GM21360 (cell line): ENCODE data around the gene KCNQ5.
A peak's percentile ranks its signal among the peaks of the same experiment; 100 is the strongest.
"Not testable (repeated sequence)": the region's sequence is repeated elsewhere in the genome, so short reads cannot be mapped to it uniquely, and the experiment has no call there.

Experiments
- ATAC-seq: cut with Tn5 transposase; IDR thresholded peaks from one replicate; pipeline ENCODE4 v1.9.1; 2021; ENCODE audit warnings: mild to moderate bottlenecking, moderate library complexity; ENCODE audit not compliant: unreplicated experiment

Gene KCNQ5

DNA sequence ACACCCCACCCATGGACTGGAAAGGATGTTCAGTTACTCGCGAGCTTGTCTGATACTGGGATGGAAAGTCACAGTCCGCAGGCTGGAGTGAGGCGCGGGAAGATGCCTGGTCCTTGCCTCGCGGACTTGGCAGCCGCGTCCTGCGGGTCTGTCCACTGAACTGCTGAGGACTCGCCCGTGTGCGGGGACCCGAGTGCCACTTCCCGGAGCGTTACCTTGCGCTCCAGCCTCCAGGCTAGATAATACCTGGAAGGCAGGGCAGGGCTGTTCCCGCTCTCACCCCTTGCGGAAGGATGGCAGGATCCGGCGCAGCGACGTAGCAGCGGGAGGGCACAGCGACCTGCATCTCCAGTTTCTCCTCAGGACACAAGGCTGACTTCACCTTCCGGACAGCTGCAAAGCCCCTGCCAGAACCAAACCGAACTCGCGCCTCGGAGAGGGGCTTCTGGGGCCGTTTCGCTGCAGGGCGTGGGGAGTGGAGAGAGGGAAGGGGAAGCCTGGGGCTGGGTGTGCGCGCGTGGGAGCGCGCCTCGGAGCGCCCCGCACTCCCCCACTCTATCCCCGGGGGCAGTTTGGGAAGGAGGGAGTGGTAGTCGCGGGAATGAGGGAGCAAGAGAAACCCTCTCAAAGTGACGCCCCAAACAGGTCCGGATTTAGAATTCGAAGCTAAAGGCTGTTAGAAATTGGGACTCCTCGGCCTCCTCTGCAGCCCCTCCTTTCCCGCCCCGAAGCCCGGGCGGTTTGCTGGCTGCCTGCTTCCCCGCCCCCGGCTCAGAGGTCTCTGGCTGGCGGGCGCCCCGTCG lies at the start of gene KCNQ5:
TSS of gene KCNQ5 (plus strand) at position 774 of the 803 bp plus-strand sequence.
- ATAC-seq, result no peak

DNA sequence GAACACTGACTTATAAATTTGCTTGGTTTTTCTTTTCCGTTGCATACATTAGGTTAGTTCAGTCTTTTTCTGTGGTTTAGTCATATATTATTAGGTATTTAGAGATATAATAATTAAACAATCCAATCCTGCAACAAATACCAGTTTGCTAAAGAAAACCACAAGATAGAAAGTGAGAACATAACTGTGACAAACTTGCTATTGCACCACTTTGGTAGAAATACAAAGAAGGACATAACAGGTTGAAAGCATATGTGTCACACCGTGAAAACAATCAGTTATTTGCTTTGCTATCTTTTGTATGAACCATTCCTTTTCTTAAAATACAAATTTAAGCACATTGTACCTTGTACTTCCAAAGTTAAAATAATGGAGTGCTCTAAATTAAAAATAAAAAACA lies 42.0 kb upstream of the KCNQ5 start:
- no peak for ATAC-seq

DNA sequence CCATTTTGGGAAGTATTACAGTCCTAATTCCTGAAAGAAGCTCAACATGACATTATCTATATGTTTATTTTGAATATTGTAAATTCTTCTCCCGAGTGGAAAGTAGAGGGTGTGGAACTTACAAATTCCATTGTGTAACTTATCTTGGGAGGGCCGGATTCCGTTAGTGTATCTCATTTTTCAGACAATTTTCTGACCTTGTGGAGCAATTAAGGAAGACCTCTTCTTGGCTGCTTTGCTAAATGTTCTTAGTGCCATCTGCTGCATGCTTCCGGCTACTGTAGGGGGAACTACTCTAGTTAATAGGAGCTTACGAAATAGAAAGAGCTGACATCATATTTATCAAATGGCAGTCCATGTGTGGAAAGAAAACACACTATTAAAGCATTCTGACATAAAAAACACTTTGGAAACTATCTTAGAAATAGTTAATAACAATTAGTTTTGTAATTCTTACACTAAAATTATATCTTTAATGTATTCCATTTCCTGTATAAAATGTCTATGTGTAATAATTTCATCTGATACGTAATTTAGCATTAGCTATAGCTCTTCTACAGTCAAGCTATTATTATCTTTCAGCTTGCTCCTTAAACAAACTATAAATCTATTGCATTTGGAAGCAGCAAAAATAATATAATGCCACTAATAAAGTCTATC lies 41.5 kb upstream of the KCNQ5 start:
- ATAC-seq, result no peak

DNA sequence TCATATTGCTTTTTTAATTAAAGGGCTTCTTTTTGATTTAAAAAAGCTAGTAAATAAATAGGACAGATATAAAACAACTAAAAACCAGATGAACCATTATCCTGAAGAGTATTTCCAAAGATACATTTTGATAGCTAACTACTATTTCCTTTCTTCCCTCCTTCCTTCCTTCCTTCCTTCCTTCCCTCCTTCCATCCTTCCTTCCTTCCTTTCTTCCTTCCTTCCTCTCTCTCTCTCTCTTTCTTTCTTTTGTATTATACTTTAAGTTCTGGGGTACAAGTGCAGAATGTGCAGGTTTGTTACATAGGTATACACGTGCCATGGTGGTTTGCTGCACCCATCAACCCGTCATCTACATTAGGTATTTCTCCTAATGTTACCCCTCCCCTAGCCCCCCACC lies 40.9 kb upstream of the KCNQ5 start:
- not testable (repeated sequence) for ATAC-seq

DNA sequence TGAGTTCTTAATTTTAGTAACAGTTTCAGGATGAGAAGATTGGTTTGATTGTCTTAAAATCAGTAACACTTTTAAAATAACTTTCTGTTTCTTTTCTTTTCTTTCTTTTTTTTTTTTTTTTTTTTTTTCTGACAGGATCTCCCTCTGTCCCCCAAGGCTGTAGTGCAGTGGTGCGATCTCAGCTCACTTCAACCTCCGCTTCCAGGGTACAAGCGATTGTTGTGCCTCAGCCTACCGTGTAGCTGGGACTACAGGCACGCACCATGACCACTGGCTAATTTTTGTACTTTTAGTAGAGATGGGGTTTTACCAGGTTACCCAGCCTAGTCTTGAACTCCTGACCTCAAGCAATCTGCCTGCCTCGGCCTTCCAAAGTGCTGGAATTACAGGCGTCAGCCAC lies 33.7 kb upstream of the KCNQ5 start:
- no peak for ATAC-seq

DNA sequence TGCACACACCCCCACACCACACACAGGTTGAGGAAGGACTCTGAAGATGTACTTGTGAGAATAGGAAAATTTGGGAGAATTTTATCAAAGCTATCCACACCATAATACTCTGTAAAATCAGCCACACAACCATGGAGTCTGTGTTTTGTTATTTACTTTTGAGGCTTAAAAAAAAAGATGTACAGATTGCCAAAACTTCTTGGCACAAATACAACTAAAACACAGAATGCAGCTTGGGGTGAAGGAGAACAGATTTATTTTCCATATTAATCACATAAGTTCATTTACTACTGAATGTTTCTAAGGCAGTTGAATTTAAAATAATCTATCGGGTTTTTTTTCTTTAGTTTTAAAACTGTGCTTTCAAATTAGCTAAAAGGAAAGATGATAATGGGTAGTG lies 32.8 kb upstream of the KCNQ5 start:
- ATAC-seq, result no peak

DNA sequence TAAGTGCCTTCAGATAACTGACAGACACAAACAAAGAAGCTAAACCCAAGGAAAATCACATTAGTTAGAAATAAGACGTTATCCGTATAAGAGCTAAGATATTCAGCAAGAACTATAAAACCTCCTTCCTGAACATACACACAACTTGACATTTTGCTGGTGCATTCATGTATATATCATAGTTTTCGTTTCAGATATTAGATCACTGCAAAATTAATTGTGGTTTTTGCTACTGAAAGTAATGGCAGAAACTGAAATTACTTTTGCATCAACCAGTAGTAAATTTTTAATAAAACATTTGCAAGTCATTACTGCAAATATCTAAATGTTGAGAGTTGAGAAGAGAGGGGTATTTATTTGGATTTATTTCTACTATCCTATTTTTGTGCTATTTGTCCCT lies 26.1 kb upstream of the KCNQ5 start:
- ATAC-seq, result no peak

DNA sequence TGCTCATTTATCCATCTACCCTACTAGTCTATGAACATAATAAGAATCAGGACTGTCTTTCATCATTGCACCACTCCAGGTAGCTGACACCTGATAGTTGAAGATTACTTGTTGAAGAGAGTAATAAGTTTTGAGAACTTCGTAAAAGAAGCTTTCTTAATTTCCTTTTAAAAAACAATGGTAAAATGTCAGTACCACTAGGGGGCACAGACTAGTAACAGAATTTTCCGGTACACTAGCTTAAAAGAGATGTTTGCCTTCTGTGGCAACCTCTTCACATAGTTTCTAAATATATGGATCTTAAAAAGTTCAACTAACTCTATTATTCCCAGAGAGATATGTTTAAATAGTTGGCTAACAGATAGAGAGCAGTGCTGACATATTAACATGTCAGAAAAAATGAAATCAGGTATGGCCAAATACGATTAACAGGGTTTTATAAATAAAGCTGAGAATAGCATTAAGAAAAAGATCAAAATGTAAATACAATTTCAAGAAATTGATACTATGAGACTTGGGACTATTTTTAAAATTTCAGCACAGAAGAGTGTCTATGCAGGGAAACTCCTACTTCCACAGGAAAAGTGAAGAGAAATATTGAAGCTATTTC lies 5.4 kb upstream of the KCNQ5 start:
- no peak for ATAC-seq

DNA sequence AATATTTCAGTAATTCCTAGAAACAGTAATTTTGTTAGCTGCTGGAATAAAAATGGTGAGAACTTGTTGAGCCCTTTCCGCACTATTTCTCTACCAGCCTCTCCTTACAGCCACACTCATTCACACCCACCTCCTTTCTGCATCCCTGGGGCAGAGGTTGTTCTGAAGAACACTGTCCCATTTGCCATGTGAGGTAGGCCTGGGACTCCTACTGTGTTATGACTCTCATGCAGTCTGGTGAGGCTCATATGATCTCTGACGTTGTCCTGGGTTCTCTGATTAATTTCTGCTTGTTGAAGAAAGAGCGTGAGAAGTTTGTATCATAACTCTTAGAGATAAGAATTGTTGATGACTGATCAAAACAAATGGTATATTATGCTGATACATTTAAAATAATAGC lies 4.1 kb upstream of the KCNQ5 start:
- no peak for ATAC-seq

DNA sequence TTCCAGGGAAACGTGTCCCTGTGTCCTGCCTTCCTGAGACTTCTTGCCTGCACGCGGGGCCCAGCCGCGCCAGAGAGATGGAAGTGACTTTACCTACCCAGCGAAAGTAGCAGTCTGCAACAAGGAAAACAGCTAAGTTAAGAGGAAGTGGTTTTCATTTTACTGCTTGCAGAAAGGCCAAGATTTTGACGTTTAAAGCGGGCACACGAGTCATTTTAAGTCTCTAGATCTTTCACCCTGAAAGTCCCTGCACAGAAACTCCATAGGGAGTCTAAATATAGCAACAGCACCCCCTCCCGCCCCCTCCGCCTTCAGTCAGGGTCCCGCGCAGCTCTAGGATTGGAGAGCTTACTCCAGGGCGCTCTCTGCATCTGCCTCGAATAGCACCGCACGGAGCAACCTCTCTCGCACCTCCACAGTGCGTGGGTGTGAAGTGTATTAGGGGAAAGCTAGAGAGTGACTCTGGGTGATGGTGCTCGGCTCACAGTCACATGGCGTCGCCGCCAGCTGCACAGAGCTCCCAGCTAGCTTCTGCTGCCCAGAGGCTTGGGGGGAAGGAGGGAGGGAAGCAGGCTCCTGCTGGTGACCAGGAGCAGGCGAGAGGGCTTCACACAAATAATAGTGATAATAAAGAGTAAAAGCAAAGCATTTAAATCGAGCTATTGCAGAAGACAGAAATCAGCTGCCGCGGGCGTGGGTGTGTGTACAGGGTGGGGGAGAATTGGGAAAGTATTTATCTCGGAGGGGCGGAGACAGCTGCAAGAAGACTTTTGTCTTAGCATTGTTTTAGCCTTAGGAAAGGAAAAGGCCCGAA lies 1.8 kb upstream of the KCNQ5 start:
- ATAC-seq, result peak; percentile 65

DNA sequence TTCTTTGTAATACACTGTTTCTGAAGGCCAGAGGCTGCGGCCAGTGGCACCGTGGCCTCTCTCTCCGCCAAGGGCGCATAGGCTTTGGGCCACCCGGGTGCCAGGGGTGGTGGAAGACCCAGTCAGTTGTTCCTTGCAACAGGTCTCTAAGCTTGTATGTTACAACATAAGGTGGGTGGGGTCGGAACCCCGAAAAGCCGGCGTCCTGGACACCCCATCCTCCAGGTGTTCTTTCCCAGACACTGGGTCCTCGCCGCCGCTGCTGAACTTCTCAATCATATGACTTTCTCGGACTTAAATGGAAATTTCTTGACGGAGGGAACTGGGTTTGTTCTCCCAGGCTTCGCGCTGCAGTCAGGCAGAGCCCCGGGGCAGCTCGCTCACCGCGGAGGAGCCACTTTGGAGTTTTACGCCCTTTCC lies 983 bp upstream of the KCNQ5 start:
- no peak for ATAC-seq

DNA sequence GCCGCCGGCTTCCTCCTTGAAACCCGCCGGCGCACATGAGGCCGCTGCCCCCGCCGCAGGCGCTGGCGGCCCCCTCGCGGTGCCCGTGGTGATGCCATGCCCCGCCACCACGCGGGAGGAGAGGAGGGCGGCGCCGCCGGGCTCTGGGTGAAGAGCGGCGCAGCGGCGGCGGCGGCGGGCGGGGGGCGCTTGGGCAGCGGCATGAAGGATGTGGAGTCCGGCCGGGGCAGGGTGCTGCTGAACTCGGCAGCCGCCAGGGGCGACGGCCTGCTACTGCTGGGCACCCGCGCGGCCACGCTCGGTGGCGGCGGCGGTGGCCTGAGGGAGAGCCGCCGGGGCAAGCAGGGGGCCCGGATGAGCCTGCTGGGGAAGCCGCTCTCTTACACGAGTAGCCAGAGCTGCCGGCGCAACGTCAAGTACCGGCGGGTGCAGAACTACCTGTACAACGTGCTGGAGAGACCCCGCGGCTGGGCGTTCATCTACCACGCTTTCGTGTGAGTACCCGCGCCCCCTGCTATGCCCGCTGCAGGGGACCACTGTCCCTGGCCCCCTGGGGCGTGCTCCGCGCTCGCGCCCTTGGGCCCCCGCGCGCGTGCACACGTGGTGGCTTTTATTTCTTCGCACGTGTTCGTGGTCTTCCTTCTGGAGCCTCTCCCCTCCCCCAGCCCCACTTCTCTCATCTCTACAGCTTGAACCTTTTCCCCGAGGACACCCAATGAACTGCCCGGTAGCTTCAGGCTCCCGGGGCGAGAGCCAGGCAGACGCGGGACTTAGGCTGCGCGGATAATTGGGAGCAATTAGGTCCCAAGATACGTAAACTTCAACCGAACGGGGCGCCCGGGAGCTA lies 453 bp downstream of the KCNQ5 start:
- peak; percentile 26 for ATAC-seq

DNA sequence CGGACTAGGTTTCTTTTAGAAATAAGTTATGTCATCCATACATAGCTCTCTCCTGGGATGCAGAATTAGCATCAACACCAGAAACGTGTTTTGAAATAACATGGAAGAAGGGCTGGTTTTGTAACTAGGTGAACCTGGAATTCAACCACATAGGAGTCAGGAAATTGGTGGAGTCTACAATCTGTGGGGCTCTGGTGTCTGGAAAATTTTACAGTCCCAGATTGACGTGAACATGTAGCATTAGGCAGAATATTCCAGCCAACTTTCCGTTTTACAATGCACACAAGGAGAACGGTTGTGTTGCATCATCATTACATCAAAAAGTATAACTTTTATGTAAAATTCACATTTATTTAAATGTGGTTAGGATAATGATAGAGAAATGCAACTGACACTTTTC lies 1.9 kb downstream of the KCNQ5 start:
- no peak for ATAC-seq

DNA sequence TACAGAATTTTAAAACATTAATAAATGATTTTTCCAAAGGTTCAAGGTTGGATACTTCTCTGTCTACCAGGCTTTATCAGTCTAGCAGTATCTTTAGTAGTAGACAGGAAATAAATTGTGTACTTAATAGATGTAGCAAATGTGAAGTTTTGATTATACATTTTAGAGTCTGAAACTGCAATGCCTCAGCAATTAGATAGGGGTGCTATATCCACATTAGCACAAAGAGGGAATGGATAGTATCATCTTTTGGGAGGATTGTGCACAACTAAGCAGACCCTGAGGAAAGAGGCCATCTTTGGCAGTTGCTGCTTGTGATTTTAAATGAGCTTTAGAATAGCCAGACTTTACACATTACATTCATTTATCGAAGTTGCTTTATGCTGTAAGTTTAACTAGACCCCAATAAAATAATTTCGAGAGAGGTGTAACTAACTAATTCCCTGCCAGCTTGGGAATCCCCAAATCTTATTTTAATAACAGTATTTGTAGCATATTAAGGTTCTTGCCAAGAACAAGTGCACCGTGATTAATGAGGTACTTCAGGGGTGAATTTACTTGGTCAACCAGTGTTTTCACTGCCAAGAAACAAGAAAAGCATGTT lies 2.8 kb downstream of the KCNQ5 start:
- no peak for ATAC-seq

DNA sequence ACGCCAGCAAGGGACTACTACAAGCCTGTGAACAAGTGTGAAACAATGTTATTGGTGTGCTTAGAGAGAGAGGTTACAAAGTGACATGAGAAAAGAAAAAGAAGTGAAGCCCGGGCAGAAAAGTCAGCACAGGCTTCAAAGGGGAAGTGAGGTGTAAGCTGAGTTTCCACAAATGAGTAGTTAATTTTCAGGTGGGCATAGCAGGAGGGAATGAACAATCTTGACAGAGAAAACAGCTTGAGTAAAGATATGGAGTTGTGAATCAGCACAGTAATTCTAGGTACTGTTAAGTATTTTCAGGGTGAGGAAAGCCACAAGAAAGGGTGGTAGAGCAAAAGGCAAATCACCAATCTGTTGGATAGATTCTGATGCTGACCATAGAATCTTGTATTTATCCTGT lies 4.3 kb downstream of the KCNQ5 start:
- ATAC-seq, result peak; percentile 32

DNA sequence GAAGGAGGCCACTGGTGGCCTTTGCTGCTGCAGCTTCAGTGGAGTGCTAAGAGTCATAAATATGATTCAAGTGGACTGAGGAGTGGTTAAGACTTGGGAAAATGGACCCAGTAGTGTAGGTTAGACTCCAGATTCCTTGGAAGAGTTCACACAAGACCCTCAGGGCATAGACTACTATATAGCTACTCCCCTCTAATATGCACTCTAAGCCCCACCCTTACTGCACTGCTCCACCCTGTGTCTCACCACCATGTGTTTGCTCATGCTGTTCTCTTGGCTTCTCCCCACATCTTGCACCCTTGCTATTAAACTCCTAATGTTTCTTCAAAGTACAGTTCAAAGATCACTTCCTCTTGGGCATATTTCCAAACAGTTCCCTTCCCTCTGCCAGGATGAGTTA lies 5.7 kb downstream of the KCNQ5 start:
- no peak for ATAC-seq

DNA sequence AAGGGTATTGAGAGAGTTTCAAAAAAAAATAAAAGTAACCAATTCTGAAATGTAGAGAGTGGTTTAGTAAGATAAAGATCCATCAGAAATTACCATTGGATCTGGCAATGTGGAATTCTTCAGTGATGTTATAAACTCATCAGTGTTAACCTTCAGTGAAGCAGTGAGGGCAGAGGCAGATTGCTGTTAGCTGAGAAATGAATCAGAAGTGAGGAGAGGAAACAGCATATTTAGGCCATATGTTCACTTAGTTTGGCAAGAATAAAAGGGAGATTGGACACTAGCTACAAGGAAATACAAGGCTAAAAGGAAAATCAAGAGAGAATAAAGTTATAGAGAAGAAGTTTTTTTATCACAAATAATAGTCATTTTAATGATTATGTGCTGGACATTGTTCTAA lies 9.6 kb downstream of the KCNQ5 start:
- no peak for ATAC-seq

DNA sequence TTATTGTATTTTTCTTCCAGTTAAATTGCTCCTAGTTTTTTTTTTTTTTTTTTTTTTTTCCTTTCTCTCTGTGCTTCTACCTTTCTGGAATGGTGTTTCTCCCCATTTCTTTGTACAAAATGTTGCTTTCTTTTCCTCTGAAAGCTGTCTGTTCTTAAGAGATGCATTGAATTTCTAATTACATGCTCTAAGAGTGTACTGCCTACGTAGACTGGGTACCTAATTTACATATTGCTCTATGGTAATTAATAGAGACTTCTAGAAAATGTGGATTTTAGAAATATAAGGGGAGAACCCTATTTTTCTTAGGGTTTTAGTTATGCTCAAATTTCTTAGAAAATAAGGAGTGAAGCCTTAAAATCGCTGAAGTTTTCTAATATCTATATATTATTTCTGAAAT lies 13.8 kb downstream of the KCNQ5 start:
- ATAC-seq, result no peak

DNA sequence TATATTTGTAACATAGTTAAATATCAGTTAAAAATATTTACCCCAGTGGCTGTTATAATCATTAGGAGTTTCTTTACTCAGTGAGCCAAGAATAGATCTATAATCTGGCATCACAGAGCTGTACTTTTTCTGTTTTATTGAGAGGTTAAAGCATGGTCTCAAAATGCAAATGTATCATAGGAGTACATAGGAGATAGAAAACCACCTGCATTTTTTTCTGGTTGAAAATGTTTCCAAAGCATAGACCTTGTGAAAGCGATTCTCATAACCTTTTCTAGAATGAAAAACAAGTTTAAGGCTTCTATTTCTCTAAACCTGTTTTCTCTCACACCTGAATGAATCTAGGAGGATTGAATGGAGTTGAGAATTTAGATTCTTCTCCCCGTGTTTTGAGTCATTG lies 14.4 kb downstream of the KCNQ5 start:
- ATAC-seq, result peak; percentile 95

DNA sequence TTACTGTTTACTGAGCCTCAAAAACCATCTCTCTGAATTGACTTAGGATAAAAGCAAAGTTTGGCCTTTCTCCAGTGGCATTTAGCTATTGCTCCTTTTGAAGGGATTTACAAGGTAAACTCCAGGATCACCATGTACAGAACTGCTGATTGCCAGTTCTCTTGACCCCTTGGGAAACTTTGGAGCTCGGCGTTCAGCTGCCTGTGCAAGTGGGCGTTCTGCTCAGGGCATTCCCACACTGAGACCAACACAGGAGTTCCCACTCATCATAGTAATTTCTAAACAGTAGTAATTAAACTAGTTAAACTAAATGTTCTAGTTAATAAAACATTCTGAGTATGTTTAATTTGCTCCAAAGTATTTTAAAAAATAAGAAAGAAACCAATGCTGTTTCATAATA lies 14.9 kb downstream of the KCNQ5 start:
- ATAC-seq, result no peak
